Upper lobe of right lung (tissue), 1 donor: ENCODE data around the gene DSG4. TPM values are rescaled to one million over a fixed set of nuclear protein-coding genes. Genes with fewer than 3 reads are reported as not detected.

ENCODE experiments used
- ATAC-seq: fragments of 200-7000 bp; cut with Tn5 transposase; one replicate; pipeline ENCODE4 v1.9.1; 2020; ENCODE audit warnings: mild to moderate bottlenecking, moderate library complexity
- DNase-seq: peaks from one replicate; pipeline ENCODE4 v3.0.0-alpha.2; 2020
- H3K27ac ChIP-seq: fragments of 200-600 bp; one replicate; pipeline ENCODE4 v1.8.0; 2022
- H3K27me3 ChIP-seq: fragments of 200-600 bp; one replicate; pipeline ENCODE4 v1.8.0; 2022; ENCODE audit warnings: mild to moderate bottlenecking
- H3K36me3 ChIP-seq: fragments of 200-600 bp; one replicate; pipeline ENCODE4 v1.8.0; 2022
- H3K4me1 ChIP-seq: fragments of 200-600 bp; one replicate; pipeline ENCODE4 v1.8.0; 2022
- H3K4me3 ChIP-seq: fragments of 200-600 bp; one replicate; pipeline ENCODE4 v1.8.0; 2022; ENCODE audit warnings: mild to moderate bottlenecking
- H3K9me3 ChIP-seq: fragments of 200-600 bp; one replicate; pipeline ENCODE4 v1.8.0; 2022
- intact Hi-C: fragments of 100-400 bp; cut with DNase I; formaldehyde crosslinking; loops from one replicate; pipeline ENCODE4 v1.11.0; 2022
- total RNA-seq: library from RNA; stranded (reverse); fragmentation: NEBNext Ultra II Directional; extraction: Animal tissue kit (Norgen Biotek cat#: 25700); gene quantifications from one replicate; pipeline ENCODE4 v1.2.1, GENCODE V29; 2021
- TF ChIP-seq, protein P1 (sequence below): fragments of 200-600 bp; IDR thresholded peaks from one replicate; pipeline ENCODE4 v1.8.0; 2022; ENCODE audit warnings: antibody characterized with exemption
- donor health status: DM: no; HTN: yes; CAD: no; lungs with severe emphysema.

Gene DSG4
- total RNA-seq, 1 donor from 2014 or later = not detected

GRCh38 chr18:31439807-31440325 is 63.3 kb downstream of the DSG4 start:
- Histone ChIP-seq H3K9me3 (no peaks in the 10 kb centered on the region), H3K27me3 (no peaks in the 10 kb centered on the region), H3K4me1 (no peaks in the 10 kb centered on the region), H3K36me3 (no peaks in the 10 kb centered on the region), H3K27ac (no peak overlapping the region), H3K4me3 (no peak overlapping the region)
- TF ChIP-seq, protein P1, sequence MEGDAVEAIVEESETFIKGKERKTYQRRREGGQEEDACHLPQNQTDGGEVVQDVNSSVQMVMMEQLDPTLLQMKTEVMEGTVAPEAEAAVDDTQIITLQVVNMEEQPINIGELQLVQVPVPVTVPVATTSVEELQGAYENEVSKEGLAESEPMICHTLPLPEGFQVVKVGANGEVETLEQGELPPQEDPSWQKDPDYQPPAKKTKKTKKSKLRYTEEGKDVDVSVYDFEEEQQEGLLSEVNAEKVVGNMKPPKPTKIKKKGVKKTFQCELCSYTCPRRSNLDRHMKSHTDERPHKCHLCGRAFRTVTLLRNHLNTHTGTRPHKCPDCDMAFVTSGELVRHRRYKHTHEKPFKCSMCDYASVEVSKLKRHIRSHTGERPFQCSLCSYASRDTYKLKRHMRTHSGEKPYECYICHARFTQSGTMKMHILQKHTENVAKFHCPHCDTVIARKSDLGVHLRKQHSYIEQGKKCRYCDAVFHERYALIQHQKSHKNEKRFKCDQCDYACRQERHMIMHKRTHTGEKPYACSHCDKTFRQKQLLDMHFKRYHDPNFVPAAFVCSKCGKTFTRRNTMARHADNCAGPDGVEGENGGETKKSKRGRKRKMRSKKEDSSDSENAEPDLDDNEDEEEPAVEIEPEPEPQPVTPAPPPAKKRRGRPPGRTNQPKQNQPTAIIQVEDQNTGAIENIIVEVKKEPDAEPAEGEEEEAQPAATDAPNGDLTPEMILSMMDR = no peak
- no peak for DNase-seq
- no peak for ATAC-seq
- intact Hi-C loops = no loop called here

DNA sequence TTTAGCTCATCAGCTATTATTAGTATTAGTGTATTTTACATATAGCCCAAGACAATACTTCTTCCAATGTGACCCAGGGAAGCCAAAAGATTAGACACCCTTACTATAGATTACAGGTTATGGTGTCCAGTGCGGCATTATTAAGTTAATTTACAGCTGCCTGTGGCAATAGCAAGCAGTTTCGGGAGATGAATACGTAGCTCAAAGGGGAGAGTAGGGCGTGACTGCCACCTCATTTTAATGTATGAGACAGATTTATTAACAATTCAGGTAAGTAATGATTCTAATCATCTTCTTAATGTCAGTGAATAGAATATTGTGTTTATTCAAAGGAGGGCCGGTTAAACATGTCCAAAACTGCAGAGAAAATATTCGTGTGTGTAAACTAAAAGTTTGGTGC is 64.2 kb downstream of the DSG4 start:
- Histone ChIP-seq H3K4me1 (no peaks in the 10 kb centered on the region), H3K36me3 (no peaks in the 10 kb centered on the region), H3K27me3 (no peaks in the 10 kb centered on the region), H3K4me3 (no peak overlapping the region), H3K27ac (no peak overlapping the region), H3K9me3 (no peaks in the 10 kb centered on the region)
- TF ChIP-seq, protein P1 = no peak
- intact Hi-C loops = no loop called here
- ATAC-seq = no peak
- no peak for DNase-seq

DNA sequence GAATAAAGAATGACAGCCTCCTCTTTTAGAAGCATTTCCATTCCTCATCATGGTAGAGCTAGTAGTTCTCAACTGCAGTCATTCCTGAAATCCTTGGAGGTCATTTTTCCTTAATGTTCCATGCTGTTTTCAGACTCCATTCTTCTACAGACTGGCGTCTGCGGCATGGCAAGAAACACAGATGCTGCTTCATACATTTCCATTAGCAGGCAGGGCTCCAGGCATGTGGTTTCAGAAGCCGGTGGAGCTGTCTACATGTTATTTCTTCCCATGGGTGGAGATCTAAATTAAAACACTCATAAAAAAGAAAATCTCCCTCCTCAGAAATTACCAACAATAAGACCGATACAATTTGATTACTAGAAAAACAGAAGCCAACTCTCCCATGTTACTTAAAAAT is 64.9 kb downstream of the DSG4 start:
- no peak overlapping the region for H3K27ac ChIP-seq
- H3K36me3 ChIP-seq = no peaks in the 10 kb centered on the region
- H3K9me3 ChIP-seq = no peaks in the 10 kb centered on the region
- H3K27me3 ChIP-seq = no peaks in the 10 kb centered on the region
- no peak overlapping the region for H3K4me3 ChIP-seq
- intact Hi-C loops = no loop called here
- TF ChIP-seq, protein P1 = no peak
- ATAC-seq (no peak), DNase-seq (no peak)
- H3K4me1 ChIP-seq = no peaks in the 10 kb centered on the region

DNA sequence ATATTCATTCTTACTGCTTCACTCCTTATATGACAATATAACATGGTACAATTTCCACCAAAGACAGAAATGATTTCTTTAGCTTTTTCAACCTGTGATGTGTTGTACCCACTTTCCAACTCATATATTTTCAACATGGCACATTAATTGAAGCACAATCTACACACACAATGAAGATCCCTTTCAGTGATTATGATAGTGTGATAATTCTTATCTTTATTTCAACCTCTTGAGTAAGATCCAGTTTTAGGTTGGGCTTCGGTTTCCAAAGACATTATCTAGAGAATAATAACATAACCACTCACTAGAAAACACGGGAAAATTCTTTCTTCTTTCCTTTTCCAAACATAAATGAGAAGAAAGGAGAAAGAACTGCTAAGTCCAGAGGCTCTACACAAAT is 67.6 kb downstream of the DSG4 start:
- TF ChIP-seq, protein P1 = no peak
- Histone ChIP-seq H3K9me3 (no peaks in the 10 kb centered on the region), H3K4me1 (no peaks in the 10 kb centered on the region), H3K27me3 (no peaks in the 10 kb centered on the region), H3K4me3 (no peak overlapping the region), H3K36me3 (no peaks in the 10 kb centered on the region), H3K27ac (no peak overlapping the region)
- no peak for ATAC-seq
- no peak for DNase-seq
- intact Hi-C loops = no loop called here

DNA sequence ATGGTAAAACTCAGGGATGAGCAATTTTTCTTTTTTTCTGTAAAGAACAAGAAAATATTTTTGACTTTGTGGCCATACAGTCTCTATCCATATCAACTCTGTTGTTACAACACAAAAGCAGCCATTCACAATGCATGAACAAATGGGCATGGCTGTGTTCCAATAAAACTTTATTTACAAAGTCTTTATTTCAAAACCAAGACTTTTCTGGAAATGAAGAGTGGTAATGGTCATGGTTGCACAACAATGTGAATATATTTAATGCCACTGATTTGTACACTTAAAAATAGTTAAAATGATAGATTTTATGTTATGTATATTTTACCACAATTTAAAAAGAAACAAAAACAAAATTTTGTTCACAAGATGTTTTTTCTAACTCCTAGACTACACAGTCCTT is 69.3 kb downstream of the DSG4 start:
- H3K9me3 ChIP-seq = no peaks in the 10 kb centered on the region
- no peak overlapping the region for H3K27ac ChIP-seq
- TF ChIP-seq, protein P1 = no peak
- intact Hi-C loops = no loop called here
- no peak for ATAC-seq
- no peaks in the 10 kb centered on the region for H3K27me3 ChIP-seq
- no peak overlapping the region for H3K4me3 ChIP-seq
- no peak for DNase-seq
- no peaks in the 10 kb centered on the region for H3K4me1 ChIP-seq
- no peaks in the 10 kb centered on the region for H3K36me3 ChIP-seq

DNA sequence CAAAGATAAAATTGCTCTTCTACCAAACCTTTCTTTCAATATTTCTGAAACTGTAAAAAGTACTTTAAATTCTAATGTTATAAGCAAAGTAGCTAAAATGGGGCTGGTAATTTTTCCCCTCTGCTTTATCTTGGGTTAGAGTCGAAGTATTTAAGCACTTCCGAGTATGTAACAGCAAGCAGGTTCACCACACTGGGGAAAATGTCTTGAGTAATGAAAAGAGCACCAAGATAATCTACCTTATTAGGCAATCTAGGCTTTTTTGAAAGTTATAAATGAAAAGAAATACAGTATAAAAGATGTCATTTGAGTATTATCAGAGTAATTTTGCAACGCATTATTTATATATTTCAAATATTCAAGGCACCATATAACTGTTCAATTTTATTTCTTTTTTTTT is 70.3 kb downstream of the DSG4 start:
- Histone ChIP-seq H3K4me1 (no peaks in the 10 kb centered on the region), H3K27ac (no peak overlapping the region), H3K36me3 (no peaks in the 10 kb centered on the region), H3K9me3 (no peaks in the 10 kb centered on the region), H3K4me3 (no peak overlapping the region), H3K27me3 (no peaks in the 10 kb centered on the region)
- TF ChIP-seq, protein P1 = no peak
- intact Hi-C loops = no loop called here
- DNase-seq (no peak), ATAC-seq (no peak)
